ENCODE results near the gene TRIM17.

TRIM17 gene

GRCh38 chr1:228392111-228392936, 24.3 kb downstream of the TRIM17 start (continued):
- peak; percentile 95 for TF ChIP-seq GLIS1 (tag by site-specific recombination; IDR thresholded peaks at IDR 0.05)
- no peak for TF ChIP-seq TRIM28 (IDR thresholded peaks at IDR 0.05; ENCODE audit: borderline replicate concordance, low read length)
- TF ChIP-seq ZEB2 (tag by site-specific recombination; IDR thresholded peaks at IDR 0.05), result 0 out of 2 replicates have a peak, but pooled peaks have one; percentile 30
- no peak for TF ChIP-seq ZNF558 (tag by site-specific recombination; IDR thresholded peaks at IDR 0.05)
- TF ChIP-seq KLF17 (tag by site-specific recombination; IDR thresholded peaks at IDR 0.05), result 0 out of 2 replicates have a peak, but pooled peaks have one; percentile 40
- TF ChIP-seq MYNN (tag by site-specific recombination; IDR thresholded peaks at IDR 0.05; ENCODE audit: borderline replicate concordance), result peak; percentile 79; the same call in 1 of the 2 replicates

- H3K4me1 ChIP-seq (ENCODE audit: control insufficient read depth, insufficient read depth, low read length), result no peaks in the 10 kb centered on the region; the same call in 1 of the 2 replicates
- H3K9me3 ChIP-seq (ENCODE audit: control insufficient read depth, insufficient read depth, low read depth, low read length), result no peaks in the 10 kb centered on the region
- H3K36me3 ChIP-seq (ENCODE audit: control insufficient read depth in 2 of 2, insufficient read depth in 1 of 2, low read length in 2 of 2), result peaks cover 15 to 28% of the 10 kb centered on the region in 2 experiments; a peak in 2 of 3 replicates
- H3K4me3 ChIP-seq (ENCODE audit: low read depth, low read length), result no peak overlapping the region
- H3K27ac ChIP-seq (ENCODE audit: extremely low read depth, low read depth, low read length), result no peak overlapping the region
- POLR2A ChIA-PET, result interaction anchor here (0.6 to 2.1 kb wide), 4 partner anchors 11 to 15 kb away, joined by 4 to 10 read pairs (median 6); partner anchors contain the start of gene TRIM11
- CTCF ChIA-PET, result interaction anchor here (0.6 to 0.7 kb wide), 3 partner anchors 11 to 529 kb away, joined by 3 to 5 read pairs (median 3); no protein-coding TSS in a partner anchor
- TF ChIP-seq GLIS2 (tag by site-specific recombination; IDR thresholded peaks at IDR 0.05), result peak; percentile 84
- TF ChIP-seq, protein P1, sequence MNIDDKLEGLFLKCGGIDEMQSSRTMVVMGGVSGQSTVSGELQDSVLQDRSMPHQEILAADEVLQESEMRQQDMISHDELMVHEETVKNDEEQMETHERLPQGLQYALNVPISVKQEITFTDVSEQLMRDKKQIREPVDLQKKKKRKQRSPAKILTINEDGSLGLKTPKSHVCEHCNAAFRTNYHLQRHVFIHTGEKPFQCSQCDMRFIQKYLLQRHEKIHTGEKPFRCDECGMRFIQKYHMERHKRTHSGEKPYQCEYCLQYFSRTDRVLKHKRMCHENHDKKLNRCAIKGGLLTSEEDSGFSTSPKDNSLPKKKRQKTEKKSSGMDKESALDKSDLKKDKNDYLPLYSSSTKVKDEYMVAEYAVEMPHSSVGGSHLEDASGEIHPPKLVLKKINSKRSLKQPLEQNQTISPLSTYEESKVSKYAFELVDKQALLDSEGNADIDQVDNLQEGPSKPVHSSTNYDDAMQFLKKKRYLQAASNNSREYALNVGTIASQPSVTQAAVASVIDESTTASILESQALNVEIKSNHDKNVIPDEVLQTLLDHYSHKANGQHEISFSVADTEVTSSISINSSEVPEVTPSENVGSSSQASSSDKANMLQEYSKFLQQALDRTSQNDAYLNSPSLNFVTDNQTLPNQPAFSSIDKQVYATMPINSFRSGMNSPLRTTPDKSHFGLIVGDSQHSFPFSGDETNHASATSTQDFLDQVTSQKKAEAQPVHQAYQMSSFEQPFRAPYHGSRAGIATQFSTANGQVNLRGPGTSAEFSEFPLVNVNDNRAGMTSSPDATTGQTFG (tag by site-specific recombination; IDR thresholded peaks at IDR 0.05; ENCODE audit: borderline replicate concordance), result no peak
- TF ChIP-seq ZNF473 (tag by site-specific recombination; IDR thresholded peaks at IDR 0.05), result 0 out of 2 replicates have a peak, but pooled peaks have one; percentile 18
- TF ChIP-seq ZNF248 (tag by site-specific recombination; IDR thresholded peaks at IDR 0.05), result no peak
- no peak for TF ChIP-seq ZNF585B (tag by site-specific recombination; IDR thresholded peaks at IDR 0.05)
- 0 out of 2 replicates have a peak, but pooled peaks have one; percentile 12 for TF ChIP-seq ZBTB8A (tag by site-specific recombination; IDR thresholded peaks at IDR 0.05)
- TF ChIP-seq, protein P2, sequence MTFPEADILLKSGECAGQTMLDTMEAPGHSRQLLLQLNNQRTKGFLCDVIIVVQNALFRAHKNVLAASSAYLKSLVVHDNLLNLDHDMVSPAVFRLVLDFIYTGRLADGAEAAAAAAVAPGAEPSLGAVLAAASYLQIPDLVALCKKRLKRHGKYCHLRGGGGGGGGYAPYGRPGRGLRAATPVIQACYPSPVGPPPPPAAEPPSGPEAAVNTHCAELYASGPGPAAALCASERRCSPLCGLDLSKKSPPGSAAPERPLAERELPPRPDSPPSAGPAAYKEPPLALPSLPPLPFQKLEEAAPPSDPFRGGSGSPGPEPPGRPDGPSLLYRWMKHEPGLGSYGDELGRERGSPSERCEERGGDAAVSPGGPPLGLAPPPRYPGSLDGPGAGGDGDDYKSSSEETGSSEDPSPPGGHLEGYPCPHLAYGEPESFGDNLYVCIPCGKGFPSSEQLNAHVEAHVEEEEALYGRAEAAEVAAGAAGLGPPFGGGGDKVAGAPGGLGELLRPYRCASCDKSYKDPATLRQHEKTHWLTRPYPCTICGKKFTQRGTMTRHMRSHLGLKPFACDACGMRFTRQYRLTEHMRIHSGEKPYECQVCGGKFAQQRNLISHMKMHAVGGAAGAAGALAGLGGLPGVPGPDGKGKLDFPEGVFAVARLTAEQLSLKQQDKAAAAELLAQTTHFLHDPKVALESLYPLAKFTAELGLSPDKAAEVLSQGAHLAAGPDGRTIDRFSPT (tag by site-specific recombination; IDR thresholded peaks at IDR 0.05), result peak; percentile 96
- no peak for TF ChIP-seq ZNF433 (tag by site-specific recombination; IDR thresholded peaks at IDR 0.05; ENCODE audit: low read depth)
- TF ChIP-seq ZNF747 (tag by site-specific recombination; IDR thresholded peaks at IDR 0.05), result no peak
- no peak for TF ChIP-seq ZNF626 (tag by site-specific recombination; IDR thresholded peaks at IDR 0.05)
- no peak for TF ChIP-seq ZNF23 (tag by site-specific recombination; IDR thresholded peaks at IDR 0.05; ENCODE audit: borderline replicate concordance)
- TF ChIP-seq GLI4 (tag by site-specific recombination; IDR thresholded peaks at IDR 0.05), result 0 out of 2 replicates have a peak, but pooled peaks have one; percentile 33
- no peak for TF ChIP-seq ZNF785 (tag by site-specific recombination; IDR thresholded peaks at IDR 0.05)
- peak; percentile 31; the same call in 1 of the 2 replicates for TF ChIP-seq GLIS1 (tag by site-specific recombination; IDR thresholded peaks at IDR 0.05)
- TF ChIP-seq ZNF654 (tag by site-specific recombination; IDR thresholded peaks at IDR 0.05; ENCODE audit: low read depth), result no peak
- TF ChIP-seq ZNF280D (tag by site-specific recombination; IDR thresholded peaks at IDR 0.05), result no peak
- TF ChIP-seq ZSCAN30 (tag by site-specific recombination; IDR thresholded peaks at IDR 0.05), result no peak
- TF ChIP-seq BCL11A (tag by site-specific recombination; IDR thresholded peaks at IDR 0.05; ENCODE audit: low read depth), result no peak
- peak; percentile 68; the same call in 1 of the 2 replicates for TF ChIP-seq ZNF423 (tag by site-specific recombination; IDR thresholded peaks at IDR 0.05)
- peak; percentile 9; the same call in 1 of the 2 replicates for TF ChIP-seq EGR2 (tag by site-specific recombination; IDR thresholded peaks at IDR 0.05; ENCODE audit: low read depth)
- TF ChIP-seq ZIC2 (tag by site-specific recombination; IDR thresholded peaks at IDR 0.05), result peak; percentile 35
These were observed 25.1 kb downstream of the TRIM17 start for GRCh38 chr1:228391411-228392020.

Measured in HEK293 (cell line).